ENCODE results near the gene PYDC1. TPM values are rescaled to one million over a fixed set of nuclear protein-coding genes. Genes with fewer than 3 reads are reported as not detected.

PYDC1 gene
- total and polyA plus RNA-seq, 11 donors: not detected

DNA sequence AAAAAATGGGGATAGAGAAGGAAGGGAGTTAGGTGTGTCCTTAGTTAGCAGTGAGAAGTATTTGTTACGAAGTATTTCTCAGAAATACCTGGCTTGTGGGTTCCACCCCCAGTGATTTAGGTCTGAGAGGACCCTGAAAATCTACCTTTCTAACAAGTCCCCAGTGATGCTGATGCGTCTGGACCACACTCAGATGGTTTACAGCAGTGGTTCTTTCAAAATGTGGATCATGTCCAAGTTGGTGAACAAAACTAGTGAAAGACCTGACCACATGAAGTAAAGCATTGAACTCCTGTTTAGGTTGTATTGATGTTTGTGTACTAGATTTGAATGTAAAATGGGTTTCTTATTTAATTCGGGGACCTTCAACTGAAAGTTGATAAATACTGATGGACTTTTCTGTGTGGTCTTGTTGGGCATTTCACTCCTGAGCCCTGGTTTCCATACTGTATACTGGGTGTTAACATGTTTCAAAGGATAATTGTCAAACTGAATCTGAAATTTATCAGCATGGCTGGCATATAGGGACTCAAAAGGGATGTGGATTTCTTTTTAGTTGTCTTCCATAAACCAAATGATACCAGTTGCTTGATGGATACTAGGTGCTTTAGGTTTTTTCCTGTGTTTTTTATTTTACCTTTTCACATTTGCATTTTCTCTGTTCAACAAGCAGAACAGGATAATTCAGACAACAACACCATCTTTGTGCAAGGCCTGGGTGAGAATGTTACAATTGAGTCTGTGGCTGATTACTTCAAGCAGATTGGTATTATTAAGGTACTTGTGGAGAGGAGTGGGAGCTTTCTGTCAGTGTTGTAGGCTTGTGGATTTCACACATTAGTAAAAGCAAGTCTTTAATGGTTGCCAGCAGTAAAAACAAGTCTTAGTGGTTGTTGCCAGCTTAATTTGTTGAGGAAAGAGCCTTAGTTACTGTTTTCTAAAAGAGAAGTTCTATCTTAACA, 28.2 kb downstream of the PYDC1 start:
- whole genome bisulfite sequencing, 4 donors: 85 to 88% (median 86%) methylated on average over 3 of the region's 3 CpGs
- Histone ChIP-seq H3K36me3 (peaks cover 14 to 100% (median 100%) of the 10 kb centered on the region in 9 donors), H3K9me3 (no peaks in the 10 kb centered on the region), H3K4me1 (peaks cover 0 to 26% (median 7%) of the 10 kb centered on the region in 12 donors), H3K27ac (no peak overlapping the region), H3K27me3 (no peaks in the 10 kb centered on the region), H3K4me3 (no peak overlapping the region)
- ATAC-seq (no peak), DNase-seq (no peak)
- no peak for TF ChIP-seq POLR2A (IDR thresholded peaks at IDR 0.05)
- TF ChIP-seq, protein P1, sequence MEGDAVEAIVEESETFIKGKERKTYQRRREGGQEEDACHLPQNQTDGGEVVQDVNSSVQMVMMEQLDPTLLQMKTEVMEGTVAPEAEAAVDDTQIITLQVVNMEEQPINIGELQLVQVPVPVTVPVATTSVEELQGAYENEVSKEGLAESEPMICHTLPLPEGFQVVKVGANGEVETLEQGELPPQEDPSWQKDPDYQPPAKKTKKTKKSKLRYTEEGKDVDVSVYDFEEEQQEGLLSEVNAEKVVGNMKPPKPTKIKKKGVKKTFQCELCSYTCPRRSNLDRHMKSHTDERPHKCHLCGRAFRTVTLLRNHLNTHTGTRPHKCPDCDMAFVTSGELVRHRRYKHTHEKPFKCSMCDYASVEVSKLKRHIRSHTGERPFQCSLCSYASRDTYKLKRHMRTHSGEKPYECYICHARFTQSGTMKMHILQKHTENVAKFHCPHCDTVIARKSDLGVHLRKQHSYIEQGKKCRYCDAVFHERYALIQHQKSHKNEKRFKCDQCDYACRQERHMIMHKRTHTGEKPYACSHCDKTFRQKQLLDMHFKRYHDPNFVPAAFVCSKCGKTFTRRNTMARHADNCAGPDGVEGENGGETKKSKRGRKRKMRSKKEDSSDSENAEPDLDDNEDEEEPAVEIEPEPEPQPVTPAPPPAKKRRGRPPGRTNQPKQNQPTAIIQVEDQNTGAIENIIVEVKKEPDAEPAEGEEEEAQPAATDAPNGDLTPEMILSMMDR (IDR thresholded peaks at IDR 0.05): no peak
- intact Hi-C loops (cut with DNase I): loop anchor here in 6 of 10 donors (10.0 kb wide), 3 partner anchors 114 to 266 kb away; partner anchors contain the start of genes ZNF843 (in 4 of the 6), ARMC5 (in 1 of the 6), ZNF646 (in 1 of the 6) and ZNF668 (in 1 of the 6)

DNA sequence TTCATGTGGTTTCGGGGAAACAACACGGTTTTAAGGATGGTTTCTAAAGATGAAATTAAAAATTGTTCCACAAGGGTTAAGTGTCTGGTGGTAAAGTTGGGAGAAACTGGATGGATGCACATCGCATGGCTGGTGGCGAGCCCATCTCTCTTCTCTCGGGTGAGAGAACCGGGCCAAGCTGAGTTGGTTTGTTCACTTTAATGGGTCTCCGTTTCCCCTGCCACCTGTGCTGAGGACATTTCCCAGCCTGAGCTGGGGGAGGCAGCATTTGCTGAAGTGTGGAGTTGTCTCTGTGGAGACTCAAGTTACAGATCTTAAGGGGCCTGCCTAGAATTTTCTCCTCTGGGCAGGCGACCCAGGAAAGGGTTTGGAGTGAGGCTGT, 29.1 kb downstream of the PYDC1 start:
- intact Hi-C loops (cut with DNase I): loop anchor here in 6 of 10 donors (10.0 kb wide), 3 partner anchors 113 to 267 kb away; partner anchors contain the start of genes ZNF843 (in 4 of the 6), ARMC5 (in 1 of the 6), ZNF646 (in 1 of the 6) and ZNF668 (in 1 of the 6)
- no peak overlapping the region for H3K4me3 ChIP-seq
- H3K27ac ChIP-seq: no peak overlapping the region
- no peaks in the 10 kb centered on the region for H3K9me3 ChIP-seq
- H3K4me1 ChIP-seq: peaks cover 0 to 36% (median 16%) of the 10 kb centered on the region in 12 donors
- DNase-seq (no peak), ATAC-seq (no peak)
- peaks cover 14 to 100% (median 100%) of the 10 kb centered on the region in 9 donors for H3K36me3 ChIP-seq
- no peaks in the 10 kb centered on the region for H3K27me3 ChIP-seq
- TF ChIP-seq, protein P1 (IDR thresholded peaks at IDR 0.05): no peak
- 84 to 86% (median 84%) methylated on average over 8 of the region's 8 CpGs for WGBS, 4 donors

DNA sequence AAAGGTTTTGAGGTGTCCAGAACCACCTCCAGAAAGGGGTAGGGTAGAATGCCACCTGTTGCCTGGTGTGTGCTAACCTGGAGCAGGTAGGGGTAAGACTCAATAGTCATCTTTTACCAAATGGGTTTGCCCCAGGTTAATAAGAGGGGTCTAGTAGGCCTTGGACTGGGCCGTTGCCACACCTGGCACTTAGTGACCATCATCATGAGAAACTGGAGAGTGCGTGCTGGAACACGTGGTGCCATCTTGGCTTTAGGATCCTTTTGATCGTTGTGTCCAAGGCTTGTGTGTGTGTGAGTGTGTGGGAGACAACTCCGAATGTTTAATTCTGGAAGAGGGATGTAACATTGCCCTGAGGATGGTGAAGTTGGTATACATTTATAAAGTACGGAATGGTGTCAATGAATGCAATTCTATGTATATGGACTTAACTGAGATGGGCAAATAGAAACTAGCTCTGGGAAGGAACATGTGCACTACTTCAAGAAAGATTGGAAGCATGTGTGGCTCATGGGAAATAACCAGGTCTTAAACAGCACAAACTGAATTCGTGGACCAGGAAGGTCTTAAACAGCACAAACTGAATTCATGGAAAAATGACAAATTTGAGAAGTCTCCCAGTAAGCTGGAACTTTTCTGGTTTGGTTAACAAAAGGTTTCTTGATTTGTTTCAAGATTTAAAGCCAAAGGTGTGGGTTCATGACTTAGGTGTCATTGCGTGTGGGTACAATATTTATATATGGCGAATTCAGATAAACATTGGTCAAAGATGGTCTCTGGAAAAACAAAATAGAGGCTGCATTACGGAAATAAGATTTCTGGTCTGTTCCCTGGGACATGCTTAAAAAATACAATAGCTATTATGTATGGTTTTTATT, 29.8 kb downstream of the PYDC1 start:
- TF ChIP-seq POLR2A (IDR thresholded peaks at IDR 0.05): no peak
- TF ChIP-seq, protein P1 (IDR thresholded peaks at IDR 0.05): no peak
- 78 to 86% (median 85%) methylated on average over 10 of the region's 10 CpGs for WGBS, 4 donors
- ATAC-seq (no peak), DNase-seq (no peak)
- Histone ChIP-seq H3K4me3 (no peak overlapping the region), H3K9me3 (no peaks in the 10 kb centered on the region), H3K27ac (no peak overlapping the region), H3K36me3 (peaks cover 14 to 100% (median 99%) of the 10 kb centered on the region in 9 donors), H3K27me3 (no peaks in the 10 kb centered on the region), H3K4me1 (peaks cover 0 to 42% (median 22%) of the 10 kb centered on the region in 12 donors)
- intact Hi-C loops (cut with DNase I): loop anchor here in 6 of 10 donors (10.0 kb wide), 3 partner anchors 112 to 268 kb away; partner anchors contain the start of genes ZNF843 (in 4 of the 6), ARMC5 (in 1 of the 6), ZNF646 (in 1 of the 6) and ZNF668 (in 1 of the 6)
